Measurements from ENCODE around the gene KRTAP10-12. TPM values are rescaled to one million over a fixed set of nuclear protein-coding genes. Genes with fewer than 3 reads are reported as not detected.

Gene KRTAP10-12
- total and polyA plus RNA-seq, 2 of the 13 experiments (the other 11 are each of a cell fraction or from before 2014, with no cell fraction given): not detected

- TF ChIP-seq MIER3 (CRISPR knock-in tag; IDR thresholded peaks at IDR 0.05; ENCODE audit: borderline replicate concordance) (peak; percentile 73; the same call in 1 of the 2 replicates), ZBTB43 (CRISPR knock-in tag; conservative IDR thresholded peaks at IDR 0.05) (0 out of 2 replicates have a peak, but pooled peaks have one; percentile 24), TOE1 (CRISPR knock-in tag; IDR thresholded peaks at IDR 0.05) (no peak), HNRNPUL1 (IDR thresholded peaks at IDR 0.05; ENCODE audit: low read depth, low read length) (no peak), PRPF4 (IDR thresholded peaks at IDR 0.05; ENCODE audit: low read depth, low read length, poor library complexity, severe bottlenecking) (no peak), NR2F2 (IDR thresholded peaks at IDR 0.05; ENCODE audit: borderline replicate concordance, low read depth) (no peak), ZNF564 (CRISPR knock-in tag; IDR thresholded peaks at IDR 0.05) (0 out of 2 replicates have a peak, but pooled peaks have one; percentile 31), ZFP37 (CRISPR knock-in tag; IDR thresholded peaks at IDR 0.05; ENCODE audit: borderline replicate concordance) (peak; percentile 55; the same call in 1 of the 2 replicates), MLX (CRISPR knock-in tag; IDR thresholded peaks at IDR 0.05) (no peak), SMAD3 (CRISPR knock-in tag; IDR thresholded peaks at IDR 0.05) (no peak), ZNF256 (CRISPR knock-in tag; conservative IDR thresholded peaks at IDR 0.05) (0 out of 2 replicates have a peak, but pooled peaks have one; percentile 48), GATA4 (IDR thresholded peaks at IDR 0.05; ENCODE audit: borderline replicate concordance, low read depth) (no peak), ZSCAN12 (CRISPR knock-in tag; IDR thresholded peaks at IDR 0.05) (0 out of 2 replicates have a peak, but pooled peaks have one; percentile 28), ELF3 (CRISPR knock-in tag; IDR thresholded peaks at IDR 0.05) (peak; percentile 30; the same call in 1 of the 2 replicates)
- TF ChIP-seq, protein P1, sequence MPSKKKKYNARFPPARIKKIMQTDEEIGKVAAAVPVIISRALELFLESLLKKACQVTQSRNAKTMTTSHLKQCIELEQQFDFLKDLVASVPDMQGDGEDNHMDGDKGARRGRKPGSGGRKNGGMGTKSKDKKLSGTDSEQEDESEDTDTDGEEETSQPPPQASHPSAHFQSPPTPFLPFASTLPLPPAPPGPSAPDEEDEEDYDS (CRISPR knock-in tag; IDR thresholded peaks at IDR 0.05): peak; percentile 37; the same call in 1 of the 2 replicates
- TF ChIP-seq, protein P2, sequence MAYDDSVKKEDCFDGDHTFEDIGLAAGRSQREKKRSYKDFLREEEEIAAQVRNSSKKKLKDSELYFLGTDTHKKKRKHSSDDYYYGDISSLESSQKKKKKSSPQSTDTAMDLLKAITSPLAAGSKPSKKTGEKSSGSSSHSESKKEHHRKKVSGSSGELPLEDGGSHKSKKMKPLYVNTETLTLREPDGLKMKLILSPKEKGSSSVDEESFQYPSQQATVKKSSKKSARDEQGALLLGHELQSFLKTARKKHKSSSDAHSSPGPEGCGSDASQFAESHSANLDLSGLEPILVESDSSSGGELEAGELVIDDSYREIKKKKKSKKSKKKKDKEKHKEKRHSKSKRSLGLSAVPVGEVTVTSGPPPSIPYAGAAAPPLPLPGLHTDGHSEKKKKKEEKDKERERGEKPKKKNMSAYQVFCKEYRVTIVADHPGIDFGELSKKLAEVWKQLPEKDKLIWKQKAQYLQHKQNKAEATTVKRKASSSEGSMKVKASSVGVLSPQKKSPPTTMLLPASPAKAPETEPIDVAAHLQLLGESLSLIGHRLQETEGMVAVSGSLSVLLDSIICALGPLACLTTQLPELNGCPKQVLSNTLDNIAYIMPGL (CRISPR knock-in tag; IDR thresholded peaks at IDR 0.05; ENCODE audit: borderline replicate concordance in 1 of 2, low read depth in 1 of 2): no peak; a peak in 1 of 4 replicates
- TF ChIP-seq, protein P3, sequence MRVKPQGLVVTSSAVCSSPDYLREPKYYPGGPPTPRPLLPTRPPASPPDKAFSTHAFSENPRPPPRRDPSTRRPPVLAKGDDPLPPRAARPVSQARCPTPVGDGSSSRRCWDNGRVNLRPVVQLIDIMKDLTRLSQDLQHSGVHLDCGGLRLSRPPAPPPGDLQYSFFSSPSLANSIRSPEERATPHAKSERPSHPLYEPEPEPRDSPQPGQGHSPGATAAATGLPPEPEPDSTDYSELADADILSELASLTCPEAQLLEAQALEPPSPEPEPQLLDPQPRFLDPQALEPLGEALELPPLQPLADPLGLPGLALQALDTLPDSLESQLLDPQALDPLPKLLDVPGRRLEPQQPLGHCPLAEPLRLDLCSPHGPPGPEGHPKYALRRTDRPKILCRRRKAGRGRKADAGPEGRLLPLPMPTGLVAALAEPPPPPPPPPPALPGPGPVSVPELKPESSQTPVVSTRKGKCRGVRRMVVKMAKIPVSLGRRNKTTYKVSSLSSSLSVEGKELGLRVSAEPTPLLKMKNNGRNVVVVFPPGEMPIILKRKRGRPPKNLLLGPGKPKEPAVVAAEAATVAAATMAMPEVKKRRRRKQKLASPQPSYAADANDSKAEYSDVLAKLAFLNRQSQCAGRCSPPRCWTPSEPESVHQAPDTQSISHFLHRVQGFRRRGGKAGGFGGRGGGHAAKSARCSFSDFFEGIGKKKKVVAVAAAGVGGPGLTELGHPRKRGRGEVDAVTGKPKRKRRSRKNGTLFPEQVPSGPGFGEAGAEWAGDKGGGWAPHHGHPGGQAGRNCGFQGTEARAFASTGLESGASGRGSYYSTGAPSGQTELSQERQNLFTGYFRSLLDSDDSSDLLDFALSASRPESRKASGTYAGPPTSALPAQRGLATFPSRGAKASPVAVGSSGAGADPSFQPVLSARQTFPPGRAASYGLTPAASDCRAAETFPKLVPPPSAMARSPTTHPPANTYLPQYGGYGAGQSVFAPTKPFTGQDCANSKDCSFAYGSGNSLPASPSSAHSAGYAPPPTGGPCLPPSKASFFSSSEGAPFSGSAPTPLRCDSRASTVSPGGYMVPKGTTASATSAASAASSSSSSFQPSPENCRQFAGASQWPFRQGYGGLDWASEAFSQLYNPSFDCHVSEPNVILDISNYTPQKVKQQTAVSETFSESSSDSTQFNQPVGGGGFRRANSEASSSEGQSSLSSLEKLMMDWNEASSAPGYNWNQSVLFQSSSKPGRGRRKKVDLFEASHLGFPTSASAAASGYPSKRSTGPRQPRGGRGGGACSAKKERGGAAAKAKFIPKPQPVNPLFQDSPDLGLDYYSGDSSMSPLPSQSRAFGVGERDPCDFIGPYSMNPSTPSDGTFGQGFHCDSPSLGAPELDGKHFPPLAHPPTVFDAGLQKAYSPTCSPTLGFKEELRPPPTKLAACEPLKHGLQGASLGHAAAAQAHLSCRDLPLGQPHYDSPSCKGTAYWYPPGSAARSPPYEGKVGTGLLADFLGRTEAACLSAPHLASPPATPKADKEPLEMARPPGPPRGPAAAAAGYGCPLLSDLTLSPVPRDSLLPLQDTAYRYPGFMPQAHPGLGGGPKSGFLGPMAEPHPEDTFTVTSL (CRISPR knock-in tag; IDR thresholded peaks at IDR 0.05; ENCODE audit: borderline replicate concordance): no peak
Observed at GRCh38 chr21:44702973-44703730, 6.2 kb downstream of the KRTAP10-12 start (continued).
